SK-N-SH (cell line): ENCODE measurements around the gene XRRA1. TPM values are rescaled to one million over a fixed set of nuclear protein-coding genes. Genes with fewer than 3 reads are reported as not detected.

Experiments used
- CTCF ChIA-PET: fragments of 300-600, 350-600 bp; formaldehyde crosslinking; extraction: SDS; loops from one replicate; lab custom pipeline; 2021; lab: Yijun Ruan, JAX
- POLR2A ChIA-PET: fragments of 350-600 bp; sonication (Branson Sonifier 250); formaldehyde crosslinking; extraction: SDS; loops from one replicate; lab custom pipeline; 2020; ENCODE audit warnings: antibody characterized with exemption, inconsistent platforms; lab: Yijun Ruan, JAX
- DNase-seq: peaks from one replicate; pipeline ENCODE4 v3.0.0; 2012
- H2AFZ ChIP-seq: fragments of 200-600 bp; sonication (generic); 2 replicates; pipeline ENCODE4 v1.8.1; 2016; ENCODE audit warnings: antibody characterized with exemption, mild to moderate bottlenecking, low read depth
- H3F3A ChIP-seq: fragments of 200-600 bp; sonication (generic); replicated peaks from 2 replicates; pipeline ENCODE3; 2016; ENCODE audit warnings: antibody characterized with exemption, mild to moderate bottlenecking; ENCODE audit not compliant: insufficient read depth
- H3K27ac ChIP-seq, 2 experiments: fragments of 200-500 bp in 1 of 2; fragments of 200-600 bp in 1 of 2; sonication (Bioruptor generic) in 1 of 2; sonication (generic), shearing (Covaris generic) in 1 of 2; 2 replicates each; pipeline versions ENCODE4 v1.5.1 to v1.6.1; 2014 to 2016; ENCODE audit warnings: low read depth in 2 of 2, inconsistent platforms in 1 of 2, low read length in 1 of 2, mild to moderate bottlenecking in 1 of 2, mixed read lengths in 1 of 2
- H3K27me3 ChIP-seq: fragments of 200-600 bp; sonication (generic), shearing (Covaris generic); 2 replicates; pipeline ENCODE4 v1.6.1; 2016; ENCODE audit warnings: mixed run types; ENCODE audit not compliant: insufficient read depth
- H3K36me3 ChIP-seq, 2 experiments: fragments of 200-500 bp in 1 of 2; fragments of 200-600 bp in 1 of 2; sonication (Bioruptor generic) in 1 of 2; sonication (generic) in 1 of 2; replicated peaks in 1 of 2; 2 replicates each; pipeline versions ENCODE3 to v1.5.1; 2014 to 2016; ENCODE audit warnings: low read length in 1 of 2, mild to moderate bottlenecking in 1 of 2; ENCODE audit not compliant: insufficient read depth in 2 of 2, control insufficient read depth in 1 of 2
- H3K4me1 ChIP-seq, 2 experiments: fragments of 200-500 bp in 1 of 2; fragments of 200-600 bp in 1 of 2; sonication (Bioruptor generic) in 1 of 2; sonication (generic), shearing (Covaris generic) in 1 of 2; 2 replicates each; pipeline versions ENCODE4 v1.5.1 to v1.6.1; 2014 to 2016; ENCODE audit warnings: low read depth in 1 of 2, low read length in 1 of 2, mixed run types in 1 of 2; ENCODE audit not compliant: insufficient read depth in 2 of 2, control insufficient read depth in 1 of 2
- H3K4me2 ChIP-seq: fragments of 200-600 bp; sonication (generic), shearing (Covaris generic); 2 replicates; pipeline ENCODE4 v1.6.1; 2017; ENCODE audit warnings: mixed run types
- H3K4me3 ChIP-seq, 2 experiments: fragments of 200-500 bp in 1 of 2; fragments of 200-600 bp in 1 of 2; sonication (Bioruptor generic) in 1 of 2; sonication (generic), shearing (Covaris generic) in 1 of 2; 2 replicates each; pipeline versions ENCODE4 v1.5.1 to v1.8.1; 2014 to 2016; ENCODE audit warnings: low read depth in 2 of 2, inconsistent platforms in 1 of 2, low read length in 1 of 2, mild to moderate bottlenecking in 1 of 2, mixed read lengths in 1 of 2, moderate library complexity in 1 of 2
- H3K79me2 ChIP-seq: fragments of 200-600 bp; sonication (generic); 2 replicates; pipeline ENCODE4 v1.8.1; 2017; ENCODE audit warnings: mild to moderate bottlenecking; ENCODE audit not compliant: insufficient read depth
- H3K9ac ChIP-seq: fragments of 200-600 bp; sonication (generic); 2 replicates; pipeline ENCODE4 v1.6.1; 2017; ENCODE audit warnings: mixed run types
- H3K9me2 ChIP-seq: fragments of 200-600 bp; sonication (generic); 2 replicates; pipeline ENCODE4 v1.6.1; 2017; ENCODE audit warnings: mixed run types
- H3K9me3 ChIP-seq: fragments of 200-600 bp; sonication (generic); 2 replicates; pipeline ENCODE4 v1.6.1; 2017; ENCODE audit warnings: mixed run types, mild to moderate bottlenecking, moderate library complexity
- H4K20me1 ChIP-seq: fragments of 200-600 bp; sonication (generic); 2 replicates; pipeline ENCODE4 v1.6.1; 2017; ENCODE audit warnings: mild to moderate bottlenecking, mixed run types; ENCODE audit not compliant: insufficient read depth
- CHD2 ChIP-seq: fragments of 150-350 bp; IDR thresholded peaks from 2 replicates; pipeline ENCODE4 v1.6.1; 2018; ENCODE audit warnings: low read length; ENCODE audit not compliant: partially characterized antibody
- EP300 ChIP-seq, 2 experiments: IDR thresholded peaks; 2 replicates each; pipeline versions ENCODE4 v1.4.0 to v1.6.1; 2012; ENCODE audit warnings: borderline replicate concordance in 1 of 2, low read depth in 1 of 2, low read length in 1 of 2
- FOSL2 ChIP-seq: IDR thresholded peaks from 2 replicates; pipeline ENCODE4 v1.4.0; 2012; ENCODE audit warnings: low read depth, mild to moderate bottlenecking, moderate library complexity, borderline replicate concordance
- FOXJ3 ChIP-seq: sonication (generic); formaldehyde crosslinking; IDR thresholded peaks from 2 replicates; pipeline ENCODE4 v1.5.1; 2020; ENCODE audit warnings: mild to moderate bottlenecking, missing genetic modification reagents
- GATA2 ChIP-seq: sonication (generic); formaldehyde crosslinking; IDR thresholded peaks from 2 replicates; pipeline ENCODE4 v1.5.0; 2020; ENCODE audit warnings: mild to moderate bottlenecking, missing genetic modification reagents
- JUND ChIP-seq: IDR thresholded peaks from 2 replicates; pipeline ENCODE4 v1.4.0; 2012
- MEF2A ChIP-seq: IDR thresholded peaks from 2 replicates; pipeline ENCODE4 v1.4.0; 2012; ENCODE audit warnings: low read depth, borderline replicate concordance
- MXI1 ChIP-seq: IDR thresholded peaks from 2 replicates; pipeline ENCODE4 v1.6.1; 2012; ENCODE audit warnings: mild to moderate bottlenecking, low read depth, low read length, improper control_type of control experiment
- NFIC ChIP-seq: IDR thresholded peaks from 2 replicates; pipeline ENCODE4 v1.4.0; 2012; ENCODE audit warnings: borderline replicate concordance
- NRF1 ChIP-seq: IDR thresholded peaks from 2 replicates; pipeline ENCODE4 v1.6.1; 2012; ENCODE audit warnings: low read depth, mild to moderate bottlenecking, low read length
- POLR2AphosphoS5 ChIP-seq: IDR thresholded peaks from 2 replicates; pipeline ENCODE4 v1.6.1; 2012; ENCODE audit warnings: low read depth, low read length
- RAD21 ChIP-seq: IDR thresholded peaks from 2 replicates; pipeline ENCODE4 v1.6.1; 2012; ENCODE audit warnings: mild to moderate bottlenecking, low read length
- RCOR1 ChIP-seq: fragments of 150-350 bp; IDR thresholded peaks from 2 replicates; pipeline ENCODE4 v1.6.1; 2017; ENCODE audit warnings: antibody characterized with exemption, low read length
- RFX5 ChIP-seq: IDR thresholded peaks from 2 replicates; pipeline ENCODE4 v1.6.1; 2012; ENCODE audit warnings: mild to moderate bottlenecking, improper control_type of control experiment, low read length
- RXRA ChIP-seq: IDR thresholded peaks from 2 replicates; pipeline ENCODE4 v1.4.0; 2012; ENCODE audit warnings: low read depth, mild to moderate bottlenecking, borderline replicate concordance
- SIN3A ChIP-seq: IDR thresholded peaks from 2 replicates; pipeline ENCODE4 v1.6.1; 2012; ENCODE audit warnings: low read depth, mild to moderate bottlenecking, low read length, moderate library complexity, borderline replicate concordance
- TAF1 ChIP-seq: IDR thresholded peaks from 2 replicates; pipeline ENCODE4 v1.6.1; 2012; ENCODE audit warnings: low read depth, mild to moderate bottlenecking, low read length, moderate library complexity, borderline replicate concordance
- TEAD4 ChIP-seq: IDR thresholded peaks from 2 replicates; pipeline ENCODE4 v1.4.0; 2012; ENCODE audit warnings: mild to moderate bottlenecking, borderline replicate concordance; ENCODE audit not compliant: insufficient read depth
- YY1 ChIP-seq: IDR thresholded peaks from 2 replicates; pipeline ENCODE4 v1.4.0; 2012; ENCODE audit warnings: low read depth, mild to moderate bottlenecking
- WGBS: methylation state at CpG from one replicate; pipeline ENCODE4 v1.1.6; 2017; ENCODE audit warnings: low lambda C conversion rate; 5-methylcytosine and 5-hydroxymethylcytosine counted together
- polyA plus RNA-seq, 3 experiments: library from polyadenylated mRNA; depleted of rRNA; stranded (reverse); fragments of >200 nt; gene quantifications; 2 replicates each; pipeline ENCODE4 v1.2.3, GENCODE V29; 2012
- TF ChIP-seq, protein P1 (sequence below): fragments of 200-600 bp; sonication (generic); IDR thresholded peaks from 2 replicates; pipeline ENCODE4 v1.6.1; 2017; ENCODE audit warnings: antibody characterized with exemption, mild to moderate bottlenecking, moderate library complexity
- TF ChIP-seq, protein P2 (sequence below): IDR thresholded peaks from 2 replicates; pipeline ENCODE4 v1.4.0; 2012; ENCODE audit warnings: low read depth
- TF ChIP-seq, protein P3 (sequence below): IDR thresholded peaks from 2 replicates; pipeline ENCODE4 v1.4.0; 2012; ENCODE audit warnings: low read depth, borderline replicate concordance

Gene XRRA1
- polyA plus RNA-seq, 1 of the 3 experiments (the other 2 are of a cell fraction) = 12.9 TPM

DNA sequence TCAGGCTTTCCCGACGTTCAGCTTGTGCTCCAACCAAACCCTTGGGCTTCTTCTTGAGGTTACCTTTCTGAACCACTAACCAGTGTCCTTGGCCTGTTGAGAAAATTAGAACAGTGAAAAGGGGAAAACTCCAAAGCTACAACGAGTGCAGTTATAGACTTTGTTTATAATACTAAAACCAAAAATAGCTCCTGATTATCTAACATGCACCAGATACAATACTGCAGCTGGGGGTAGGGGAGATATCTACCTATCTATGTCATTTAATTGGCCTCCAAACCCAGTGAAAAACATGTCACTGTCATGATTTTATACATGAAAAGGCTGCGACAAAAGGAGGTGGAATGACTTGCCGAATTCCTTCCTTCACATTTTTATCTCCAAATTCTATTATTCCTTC is 11.9 kb downstream of the XRRA1 start (continued):
- TF ChIP-seq, protein P1, sequence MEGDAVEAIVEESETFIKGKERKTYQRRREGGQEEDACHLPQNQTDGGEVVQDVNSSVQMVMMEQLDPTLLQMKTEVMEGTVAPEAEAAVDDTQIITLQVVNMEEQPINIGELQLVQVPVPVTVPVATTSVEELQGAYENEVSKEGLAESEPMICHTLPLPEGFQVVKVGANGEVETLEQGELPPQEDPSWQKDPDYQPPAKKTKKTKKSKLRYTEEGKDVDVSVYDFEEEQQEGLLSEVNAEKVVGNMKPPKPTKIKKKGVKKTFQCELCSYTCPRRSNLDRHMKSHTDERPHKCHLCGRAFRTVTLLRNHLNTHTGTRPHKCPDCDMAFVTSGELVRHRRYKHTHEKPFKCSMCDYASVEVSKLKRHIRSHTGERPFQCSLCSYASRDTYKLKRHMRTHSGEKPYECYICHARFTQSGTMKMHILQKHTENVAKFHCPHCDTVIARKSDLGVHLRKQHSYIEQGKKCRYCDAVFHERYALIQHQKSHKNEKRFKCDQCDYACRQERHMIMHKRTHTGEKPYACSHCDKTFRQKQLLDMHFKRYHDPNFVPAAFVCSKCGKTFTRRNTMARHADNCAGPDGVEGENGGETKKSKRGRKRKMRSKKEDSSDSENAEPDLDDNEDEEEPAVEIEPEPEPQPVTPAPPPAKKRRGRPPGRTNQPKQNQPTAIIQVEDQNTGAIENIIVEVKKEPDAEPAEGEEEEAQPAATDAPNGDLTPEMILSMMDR = no peak
- TF ChIP-seq FOSL2 (no peak), CHD2 (no peak), RFX5 (no peak), NRF1 (no peak)
- TF ChIP-seq, all 33 proteins: peak for 0

DNA sequence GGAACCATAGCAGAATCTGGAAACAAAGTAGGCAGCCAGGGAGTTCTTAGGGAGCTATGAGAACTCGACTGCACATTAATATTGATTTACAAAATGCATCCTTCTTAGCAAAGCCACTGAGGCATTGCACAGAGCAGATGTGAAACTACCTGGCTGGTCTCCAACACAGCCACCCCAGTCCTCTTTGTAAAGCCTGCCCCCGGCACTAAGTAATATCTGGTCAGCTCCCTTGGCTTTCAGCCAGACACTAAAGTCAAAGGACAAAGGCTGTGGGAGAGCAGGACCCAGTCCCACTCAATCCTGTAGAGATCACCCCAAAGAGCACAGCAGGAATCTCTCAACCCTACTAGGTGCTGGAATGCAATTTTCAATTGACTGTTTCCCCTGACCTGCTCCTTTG is 12.8 kb downstream of the XRRA1 start:
- no peak overlapping the region for H2AFZ ChIP-seq
- H3K9me2 ChIP-seq = no peaks in the 10 kb centered on the region
- no peaks in the 10 kb centered on the region for H3K9me3 ChIP-seq
- H3K9ac ChIP-seq = no peak overlapping the region
- H3K27me3 ChIP-seq = no peaks in the 10 kb centered on the region
- H3K4me3 ChIP-seq = no peak overlapping the region
- H3F3A ChIP-seq = peaks cover 28% of the 10 kb centered on the region
- no peaks in the 10 kb centered on the region for H4K20me1 ChIP-seq
- CTCF ChIA-PET = interaction anchor here (1.0 to 6.2 kb wide), 10 partner anchors 10 to 313 kb away, joined by 3 to 24 read pairs (median 6); partner anchors contain the start of gene TPBGL
- H3K79me2 ChIP-seq = peaks cover 18% of the 10 kb centered on the region; the same call in 1 of the 2 replicates
- H3K4me1 ChIP-seq = peaks cover 15 to 21% of the 10 kb centered on the region in 2 experiments; a peak in 3 of 4 replicates
- peak overlapping the region in 1 of 2 experiments; percentile 79; a peak in 2 of 4 replicates for H3K27ac ChIP-seq
- no peak for TF ChIP-seq JUND
- TF ChIP-seq FOXJ3 (CRISPR knock-in tag) = no peak
- 0 out of 2 replicates have a peak, but pooled peaks have one; percentile 3 for TF ChIP-seq NFIC
- TF ChIP-seq RCOR1 = no peak
- no peak for TF ChIP-seq NRF1
- no peak for TF ChIP-seq POLR2AphosphoS5
- 0 out of 2 replicates have a peak, but pooled peaks have one; percentile 26 for TF ChIP-seq MXI1
- no peak for TF ChIP-seq GATA2 (CRISPR knock-in tag)
- TF ChIP-seq YY1 = no peak
- TF ChIP-seq MEF2A = no peak
- peak in 1 of 2 experiments; percentile 52; a peak in 1 of 4 replicates for TF ChIP-seq EP300 (IDR thresholded peaks at IDR 0.05; ENCODE audit: borderline replicate concordance in 1 of 2, low read depth in 1 of 2, low read length in 1 of 2)
- H3K36me3 ChIP-seq = peaks cover 54 to 81% of the 10 kb centered on the region in 2 experiments
- no peak overlapping the region for H3K4me2 ChIP-seq
- DNase-seq = peak; percentile 76
- WGBS = 38% methylated on average over 2 of the region's 2 CpGs
- POLR2A ChIA-PET = no interaction called here

DNA sequence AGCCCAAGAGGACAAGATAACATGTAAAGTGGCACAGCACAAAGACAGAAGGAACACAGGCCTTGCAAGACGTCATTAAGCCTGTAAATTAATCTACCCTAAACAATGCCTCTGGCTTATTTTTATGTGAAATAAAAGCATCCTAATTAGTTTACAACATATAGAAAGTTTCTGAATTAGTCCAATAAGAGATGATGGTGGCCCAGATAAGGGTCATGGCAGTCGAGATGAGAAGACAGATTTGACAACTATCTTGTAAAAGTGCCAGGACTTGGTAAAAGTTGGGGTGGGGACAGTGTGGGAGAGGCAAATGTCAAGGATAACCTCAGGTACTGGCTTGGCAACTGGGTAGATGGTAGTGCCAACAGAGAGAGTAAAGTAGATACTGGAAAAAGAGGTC is 13.6 kb downstream of the XRRA1 start:
- no peaks in the 10 kb centered on the region for H3K27me3 ChIP-seq

More for the DNA sequence above, 13.6 kb downstream of the XRRA1 start:
- Histone ChIP-seq H3K9me2 (no peaks in the 10 kb centered on the region), H4K20me1 (no peaks in the 10 kb centered on the region), H3F3A (peaks cover 32% of the 10 kb centered on the region), H2AFZ (no peak overlapping the region), H3K36me3 (peaks cover 48 to 75% of the 10 kb centered on the region in 2 experiments), H3K27ac (peak overlapping the region in 1 of 2 experiments; percentile 79; a peak in 2 of 4 replicates), H3K4me2 (no peak overlapping the region), H3K4me3 (no peak overlapping the region), H3K9me3 (no peaks in the 10 kb centered on the region), H3K9ac (no peak overlapping the region), H3K4me1 (peaks cover 15 to 21% of the 10 kb centered on the region in 2 experiments; a peak in 3 of 4 replicates), H3K79me2 (peaks cover 14% of the 10 kb centered on the region; the same call in 1 of the 2 replicates)
- DNase-seq = peak; percentile 12
- POLR2A ChIA-PET = no interaction called here
- TF ChIP-seq SIN3A (no peak), RAD21 (no peak), TAF1 (no peak), EP300 (IDR thresholded peaks at IDR 0.05; ENCODE audit: borderline replicate concordance in 1 of 2, low read depth in 1 of 2, low read length in 1 of 2) (peak in 1 of 2 experiments; percentile 44; a peak in 1 of 4 replicates), POLR2AphosphoS5 (no peak), YY1 (no peak), RCOR1 (peak; percentile 18; the same call in 1 of the 2 replicates), JUND (no peak), TEAD4 (no peak), CHD2 (peak; percentile 21), RXRA (no peak), GATA2 (CRISPR knock-in tag) (peak; percentile 68)
- TF ChIP-seq, protein P2, sequence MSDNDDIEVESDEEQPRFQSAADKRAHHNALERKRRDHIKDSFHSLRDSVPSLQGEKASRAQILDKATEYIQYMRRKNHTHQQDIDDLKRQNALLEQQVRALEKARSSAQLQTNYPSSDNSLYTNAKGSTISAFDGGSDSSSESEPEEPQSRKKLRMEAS = no peak
- TF ChIP-seq, protein P3, sequence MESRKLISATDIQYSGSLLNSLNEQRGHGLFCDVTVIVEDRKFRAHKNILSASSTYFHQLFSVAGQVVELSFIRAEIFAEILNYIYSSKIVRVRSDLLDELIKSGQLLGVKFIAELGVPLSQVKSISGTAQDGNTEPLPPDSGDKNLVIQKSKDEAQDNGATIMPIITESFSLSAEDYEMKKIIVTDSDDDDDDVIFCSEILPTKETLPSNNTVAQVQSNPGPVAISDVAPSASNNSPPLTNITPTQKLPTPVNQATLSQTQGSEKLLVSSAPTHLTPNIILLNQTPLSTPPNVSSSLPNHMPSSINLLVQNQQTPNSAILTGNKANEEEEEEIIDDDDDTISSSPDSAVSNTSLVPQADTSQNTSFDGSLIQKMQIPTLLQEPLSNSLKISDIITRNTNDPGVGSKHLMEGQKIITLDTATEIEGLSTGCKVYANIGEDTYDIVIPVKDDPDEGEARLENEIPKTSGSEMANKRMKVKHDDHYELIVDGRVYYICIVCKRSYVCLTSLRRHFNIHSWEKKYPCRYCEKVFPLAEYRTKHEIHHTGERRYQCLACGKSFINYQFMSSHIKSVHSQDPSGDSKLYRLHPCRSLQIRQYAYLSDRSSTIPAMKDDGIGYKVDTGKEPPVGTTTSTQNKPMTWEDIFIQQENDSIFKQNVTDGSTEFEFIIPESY = no peak
- CTCF ChIA-PET = interaction anchor here (1.0 to 6.2 kb wide), 10 partner anchors 9 to 313 kb away, joined by 3 to 24 read pairs (median 6); partner anchors contain the start of gene TPBGL
- WGBS = 47% methylated on average over 2 of the region's 2 CpGs
